H9 (cell line): Measurements from ENCODE around the gene DSN1. TPM values are rescaled to one million over a fixed set of nuclear protein-coding genes. Genes with fewer than 3 reads are reported as not detected.

ENCODE experiments used
- DNase-seq: peaks from one replicate; pipeline ENCODE4 v3.0.0-alpha.2; 2017
- H2AFZ ChIP-seq: one replicate; pipeline ENCODE4 v1.6.1; 2013; ENCODE audit warnings: mild to moderate bottlenecking, low read length, control low read depth, moderate library complexity
- H2AK5ac ChIP-seq: 2 replicates; pipeline ENCODE4 v1.6.1; 2013; ENCODE audit warnings: low read length, control low read depth, mixed read lengths; ENCODE audit not compliant: insufficient read length
- H2BK120ac ChIP-seq: one replicate; pipeline ENCODE4 v1.6.1; 2013; ENCODE audit warnings: low read depth, mild to moderate bottlenecking, low read length, control low read depth, inconsistent platforms; ENCODE audit not compliant: poor library complexity, severe bottlenecking
- H2BK12ac ChIP-seq: 2 replicates; pipeline ENCODE4 v1.6.1; 2013; ENCODE audit warnings: low read length, control low read depth, mixed read lengths, low read depth; ENCODE audit not compliant: insufficient read length
- H2BK15ac ChIP-seq: 2 replicates; pipeline ENCODE4 v1.6.1; 2013; ENCODE audit warnings: low read depth, low read length, control low read depth
- H2BK20ac ChIP-seq: one replicate; pipeline ENCODE4 v1.6.1; 2013; ENCODE audit warnings: low read depth, mild to moderate bottlenecking, low read length, control low read depth, inconsistent platforms; ENCODE audit not compliant: poor library complexity, severe bottlenecking
- H2BK5ac ChIP-seq: 2 replicates; pipeline ENCODE4 v1.6.1; 2013; ENCODE audit warnings: low read length, control low read depth, mixed read lengths; ENCODE audit not compliant: insufficient read length
- H3K14ac ChIP-seq: 2 replicates; pipeline ENCODE4 v1.6.1; 2013; ENCODE audit warnings: low read length, control low read depth; ENCODE audit not compliant: insufficient read depth
- H3K18ac ChIP-seq: 2 replicates; pipeline ENCODE4 v1.6.1; 2013; ENCODE audit warnings: low read depth, mild to moderate bottlenecking, mixed read lengths, low read length, control low read depth; ENCODE audit not compliant: insufficient read length
- H3K23ac ChIP-seq: 2 replicates; pipeline ENCODE4 v1.6.1; 2013; ENCODE audit warnings: low read length, control low read depth, mixed read lengths, low read depth; ENCODE audit not compliant: insufficient read length
- H3K23me2 ChIP-seq: 2 replicates; pipeline ENCODE4 v1.6.1; 2013; ENCODE audit warnings: low read depth, mild to moderate bottlenecking, mixed read lengths, low read length, control low read depth; ENCODE audit not compliant: insufficient read length, poor library complexity, severe bottlenecking
- H3K27ac ChIP-seq: 2 replicates; pipeline ENCODE4 v1.5.1; 2013; ENCODE audit warnings: low read length, control low read depth, mixed read lengths, low read depth; ENCODE audit not compliant: insufficient read length
- H3K27me3 ChIP-seq: 2 replicates; pipeline ENCODE4 v1.6.1; 2013; ENCODE audit warnings: low read length, control low read depth, inconsistent platforms; ENCODE audit not compliant: insufficient read depth
- H3K4ac ChIP-seq: 2 replicates; pipeline ENCODE4 v1.6.1; 2013; ENCODE audit warnings: low read depth, mild to moderate bottlenecking, control low read depth, inconsistent platforms, low read length, moderate library complexity
- H3K4me1 ChIP-seq: 2 replicates; pipeline ENCODE4 v1.6.1; 2013; ENCODE audit warnings: low read length, control low read depth, inconsistent platforms; ENCODE audit not compliant: insufficient read depth
- H3K4me2 ChIP-seq: 2 replicates; pipeline ENCODE4 v1.6.1; 2013; ENCODE audit warnings: low read length, control low read depth, mixed read lengths; ENCODE audit not compliant: insufficient read length, insufficient read depth
- H3K56ac ChIP-seq: 2 replicates; pipeline ENCODE4 v1.6.1; 2013; ENCODE audit warnings: low read depth, mild to moderate bottlenecking, mixed read lengths, low read length, control low read depth; ENCODE audit not compliant: insufficient read length
- H3K79me1 ChIP-seq: 2 replicates; pipeline ENCODE4 v1.6.1; 2013; ENCODE audit warnings: low read depth, mild to moderate bottlenecking, moderate library complexity, low read length, control low read depth, inconsistent platforms; ENCODE audit not compliant: insufficient read depth, poor library complexity, severe bottlenecking
- H3K79me2 ChIP-seq: 2 replicates; pipeline ENCODE4 v1.6.1; 2013; ENCODE audit warnings: low read length, control low read depth, inconsistent platforms; ENCODE audit not compliant: insufficient read depth
- H3K9ac ChIP-seq: 2 replicates; pipeline ENCODE4 v1.6.1; 2013; ENCODE audit warnings: low read length, control low read depth, mixed read lengths; ENCODE audit not compliant: insufficient read length; ENCODE audit errors: extremely low read depth
- H3K9me3 ChIP-seq: one replicate; pipeline ENCODE4 v1.6.1; 2013; ENCODE audit warnings: low read depth, low read length, inconsistent platforms; ENCODE audit not compliant: control insufficient read depth
- H3T11ph ChIP-seq: one replicate; pipeline ENCODE4 v1.6.1; 2013; ENCODE audit warnings: mild to moderate bottlenecking, low read length, control low read depth, inconsistent platforms
- H4K20me1 ChIP-seq: one replicate; pipeline ENCODE4 v1.6.1; 2013; ENCODE audit not compliant: control insufficient read depth, insufficient read length, insufficient read depth
- H4K5ac ChIP-seq: 2 replicates; pipeline ENCODE4 v1.6.1; 2013; ENCODE audit warnings: low read depth, mild to moderate bottlenecking, mixed read lengths, low read length, control low read depth; ENCODE audit not compliant: insufficient read length
- H4K8ac ChIP-seq: replicated peaks from 2 replicates; pipeline ENCODE4 v1.6.1; 2013; ENCODE audit warnings: low read length, control low read depth, mixed read lengths, low read depth; ENCODE audit not compliant: insufficient read length
- H4K91ac ChIP-seq: 2 replicates; pipeline ENCODE4 v1.6.1; 2013; ENCODE audit warnings: low read depth, mild to moderate bottlenecking, moderate library complexity, mixed read lengths, low read length, control low read depth; ENCODE audit not compliant: insufficient read length
- H3K27ac Mint-ChIP-seq, 3 experiments: 2 replicates in 2 of 3; 3 replicates in 1 of 3; pipeline ENCODE4 v1.8.0; 2020 to 2021; ENCODE audit warnings: mixed read lengths in 3 of 3, mild to moderate bottlenecking in 1 of 3, moderate library complexity in 1 of 3
- H3K27me3 Mint-ChIP-seq: 2 replicates; pipeline ENCODE4 v1.8.0; 2021; ENCODE audit warnings: low read depth, mild to moderate bottlenecking, moderate library complexity, mixed read lengths
- H3K36me3 Mint-ChIP-seq, 3 experiments: 2 replicates in 2 of 3; 3 replicates in 1 of 3; pipeline ENCODE4 v1.8.0; 2020 to 2021; ENCODE audit warnings: low read depth in 3 of 3, mixed read lengths in 3 of 3; ENCODE audit not compliant: insufficient read depth in 1 of 3
- H3K4me1 Mint-ChIP-seq, 2 experiments: 2 replicates each; pipeline ENCODE4 v1.8.0; 2020; ENCODE audit warnings: mixed read lengths in 2 of 2
- H3K4me3 Mint-ChIP-seq, 2 experiments: 2 replicates in 1 of 2; 3 replicates in 1 of 2; pipeline ENCODE4 v1.8.0; 2020 to 2021; ENCODE audit warnings: mild to moderate bottlenecking in 2 of 2, mixed read lengths in 2 of 2, moderate library complexity in 1 of 2
- H3K9me3 Mint-ChIP-seq, 2 experiments: 2 replicates in 1 of 2; 3 replicates in 1 of 2; pipeline ENCODE4 v1.8.0; 2020; ENCODE audit warnings: mild to moderate bottlenecking in 2 of 2, mixed read lengths in 2 of 2, moderate library complexity in 1 of 2
- CTCF ChIP-seq: fragments of 200-600 bp; sonication (generic); conservative IDR thresholded peaks from 3 replicates; pipeline ENCODE4 v1.8.0; 2021; ENCODE audit warnings: antibody characterized with exemption, mild to moderate bottlenecking
- WGBS: extraction: QIAGEN DNeasy Blood & Tissue Kit; methylation state at CpG from one replicate; pipeline ENCODE4 v1.1.7; 2013; ENCODE audit warnings: missing lambda C conversion rate, low lambda C conversion rate, mixed read lengths; ENCODE audit not compliant: insufficient read length; ENCODE audit errors: extremely low coverage; 5-methylcytosine and 5-hydroxymethylcytosine counted together
- total RNA-seq: library from RNA; stranded (reverse); gene quantifications from 2 replicates; pipeline ENCODE4 v1.2.1, GENCODE V29; 2021

Gene DSN1
- total RNA-seq, 1 experiment from 2014 or later: 22.8 TPM

GRCh38 chr20:36744764-36745191 is 28.8 kb downstream of the DSN1 start:
- Histone ChIP-seq H3K79me1 (no peaks in the 10 kb centered on the region), H3K23ac (no peak overlapping the region), H3K9ac (no peak overlapping the region), H4K20me1 (no peaks in the 10 kb centered on the region), H3K27ac (no peak overlapping the region), H2BK20ac (no peak overlapping the region), H2BK15ac (no peak overlapping the region), H3K79me2 (0 out of 2 replicates have a peak, but pooled peaks cover 2% of the 10 kb centered on the region), H3K56ac (no peak overlapping the region), H3T11ph (no peak overlapping the region), H4K91ac (no peak overlapping the region), H3K18ac (no peak overlapping the region), H2BK5ac (no peak overlapping the region), H4K8ac (no peak overlapping the region), H3K4me1 (no peaks in the 10 kb centered on the region), H2AFZ (no peak overlapping the region), H3K4me2 (peak overlapping the region; percentile 66), H2BK120ac (no peak overlapping the region), H3K27me3 (no peaks in the 10 kb centered on the region), H4K5ac (no peak overlapping the region), H2BK12ac (no peak overlapping the region), H3K14ac (no peak overlapping the region), H3K23me2 (peaks cover 6% of the 10 kb centered on the region), H3K4ac (no peak overlapping the region), H2AK5ac (no peak overlapping the region), H3K9me3 (no peaks in the 10 kb centered on the region)
- peaks cover 17 to 18% of the 10 kb centered on the region in 2 experiments for H3K4me1 Mint-ChIP-seq
- H3K27me3 Mint-ChIP-seq: no peaks in the 10 kb centered on the region; the same call in 1 of the 2 replicates
- TF ChIP-seq CTCF: no peak
- peak overlapping the region; percentile 85 to 92 for H3K4me3 Mint-ChIP-seq
- peak; percentile 47 for DNase-seq
- no peaks in the 10 kb centered on the region; a peak in 1 of 7 replicates for H3K36me3 Mint-ChIP-seq
- no peaks in the 10 kb centered on the region for H3K9me3 Mint-ChIP-seq
- WGBS: no CpG with 5 or more reads among the region's 8 CpGs
- no peak overlapping the region for H3K27ac Mint-ChIP-seq
